WI38 (cell line): ENCODE data around the gene OR51E2.
"Not testable (repeated sequence)": the region's sequence is repeated elsewhere in the genome, so short reads cannot be mapped to it uniquely, and the experiment has no call there.

ENCODE experiments used
- H3K4me3 ChIP-seq: 2 replicates; pipeline ENCODE4 v1.5.1; 2011; ENCODE audit warnings: low read depth, mild to moderate bottlenecking, control low read depth, low read length
- TF ChIP-seq, protein P1 (sequence below): IDR thresholded peaks from 2 replicates; pipeline ENCODE4 v1.5.1; 2012; ENCODE audit warnings: low read depth, mild to moderate bottlenecking, control low read depth, low read length

OR51E2 gene, protein sequence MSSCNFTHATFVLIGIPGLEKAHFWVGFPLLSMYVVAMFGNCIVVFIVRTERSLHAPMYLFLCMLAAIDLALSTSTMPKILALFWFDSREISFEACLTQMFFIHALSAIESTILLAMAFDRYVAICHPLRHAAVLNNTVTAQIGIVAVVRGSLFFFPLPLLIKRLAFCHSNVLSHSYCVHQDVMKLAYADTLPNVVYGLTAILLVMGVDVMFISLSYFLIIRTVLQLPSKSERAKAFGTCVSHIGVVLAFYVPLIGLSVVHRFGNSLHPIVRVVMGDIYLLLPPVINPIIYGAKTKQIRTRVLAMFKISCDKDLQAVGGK

DNA sequence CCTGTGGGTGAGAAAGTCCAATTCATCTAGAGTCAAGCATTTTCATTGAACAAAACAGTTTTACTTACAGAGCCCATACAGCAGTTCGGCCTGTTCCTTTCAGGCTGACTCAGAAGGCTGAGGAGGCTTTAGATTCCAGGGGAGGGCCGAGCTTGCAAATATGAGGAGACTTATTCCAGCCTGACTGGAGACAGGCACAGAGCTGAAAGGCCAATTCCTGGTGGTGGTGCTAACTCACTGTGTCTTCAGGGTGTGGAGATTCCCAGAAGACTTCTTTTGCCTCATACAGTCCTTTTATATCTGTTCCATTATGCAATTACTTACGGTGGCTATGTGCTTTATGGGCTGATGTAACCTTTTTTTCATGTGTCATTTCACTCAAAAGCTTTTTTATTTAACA lies at the start of gene OR51E2:
Gene OR51E2, minus strand, starts transcription at position 269 of the 400 bp plus-strand sequence. CDS start 15,142 bp downstream, outside the sequence.
- peak within 1 kb of the TSS; percentile 49 for H3K4me3 ChIP-seq
- TF ChIP-seq, protein P1, sequence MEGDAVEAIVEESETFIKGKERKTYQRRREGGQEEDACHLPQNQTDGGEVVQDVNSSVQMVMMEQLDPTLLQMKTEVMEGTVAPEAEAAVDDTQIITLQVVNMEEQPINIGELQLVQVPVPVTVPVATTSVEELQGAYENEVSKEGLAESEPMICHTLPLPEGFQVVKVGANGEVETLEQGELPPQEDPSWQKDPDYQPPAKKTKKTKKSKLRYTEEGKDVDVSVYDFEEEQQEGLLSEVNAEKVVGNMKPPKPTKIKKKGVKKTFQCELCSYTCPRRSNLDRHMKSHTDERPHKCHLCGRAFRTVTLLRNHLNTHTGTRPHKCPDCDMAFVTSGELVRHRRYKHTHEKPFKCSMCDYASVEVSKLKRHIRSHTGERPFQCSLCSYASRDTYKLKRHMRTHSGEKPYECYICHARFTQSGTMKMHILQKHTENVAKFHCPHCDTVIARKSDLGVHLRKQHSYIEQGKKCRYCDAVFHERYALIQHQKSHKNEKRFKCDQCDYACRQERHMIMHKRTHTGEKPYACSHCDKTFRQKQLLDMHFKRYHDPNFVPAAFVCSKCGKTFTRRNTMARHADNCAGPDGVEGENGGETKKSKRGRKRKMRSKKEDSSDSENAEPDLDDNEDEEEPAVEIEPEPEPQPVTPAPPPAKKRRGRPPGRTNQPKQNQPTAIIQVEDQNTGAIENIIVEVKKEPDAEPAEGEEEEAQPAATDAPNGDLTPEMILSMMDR = no peak

DNA sequence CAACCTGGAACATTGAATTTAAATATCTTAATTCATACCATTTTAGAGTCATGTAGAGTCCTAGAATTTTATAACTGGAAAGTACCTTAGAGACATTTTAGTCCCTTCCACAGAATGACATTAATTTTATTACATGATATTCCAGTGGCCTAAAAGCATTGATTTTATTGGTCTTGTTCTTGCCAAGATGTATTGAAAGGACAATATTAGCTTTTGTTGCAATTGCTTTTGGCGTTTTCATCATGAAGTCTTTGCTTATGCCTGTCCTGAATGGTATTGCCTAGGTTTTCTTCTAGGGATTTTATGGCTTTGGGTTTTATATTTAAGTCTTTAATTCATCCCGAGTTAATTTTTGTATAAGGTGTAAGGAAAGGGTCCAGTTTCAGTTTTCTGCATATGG lies 43.1 kb upstream of the OR51E2 start:
- H3K4me3 ChIP-seq = no peak overlapping the region
- TF ChIP-seq, protein P1 = no peak

DNA sequence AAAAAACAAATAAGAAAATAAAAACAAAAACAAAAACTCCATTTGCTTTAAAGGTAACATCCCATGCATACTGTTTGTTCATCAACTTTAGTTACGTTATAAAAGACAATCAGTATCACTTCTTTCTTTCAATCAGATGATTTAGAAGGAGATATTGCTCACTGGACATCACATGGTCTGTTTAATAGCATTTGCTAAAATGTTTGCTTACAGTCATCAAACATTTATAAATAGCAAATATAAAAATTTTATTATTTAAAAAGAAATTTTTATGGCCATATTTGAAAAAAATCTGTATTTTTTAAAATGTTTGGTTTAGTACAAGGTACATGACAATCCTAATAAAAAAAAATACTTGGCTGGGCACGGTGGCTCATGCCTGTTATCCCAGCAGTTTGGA lies 29.5 kb upstream of the OR51E2 start:
- H3K4me3 ChIP-seq = no peak overlapping the region
- TF ChIP-seq, protein P1 = no peak

DNA sequence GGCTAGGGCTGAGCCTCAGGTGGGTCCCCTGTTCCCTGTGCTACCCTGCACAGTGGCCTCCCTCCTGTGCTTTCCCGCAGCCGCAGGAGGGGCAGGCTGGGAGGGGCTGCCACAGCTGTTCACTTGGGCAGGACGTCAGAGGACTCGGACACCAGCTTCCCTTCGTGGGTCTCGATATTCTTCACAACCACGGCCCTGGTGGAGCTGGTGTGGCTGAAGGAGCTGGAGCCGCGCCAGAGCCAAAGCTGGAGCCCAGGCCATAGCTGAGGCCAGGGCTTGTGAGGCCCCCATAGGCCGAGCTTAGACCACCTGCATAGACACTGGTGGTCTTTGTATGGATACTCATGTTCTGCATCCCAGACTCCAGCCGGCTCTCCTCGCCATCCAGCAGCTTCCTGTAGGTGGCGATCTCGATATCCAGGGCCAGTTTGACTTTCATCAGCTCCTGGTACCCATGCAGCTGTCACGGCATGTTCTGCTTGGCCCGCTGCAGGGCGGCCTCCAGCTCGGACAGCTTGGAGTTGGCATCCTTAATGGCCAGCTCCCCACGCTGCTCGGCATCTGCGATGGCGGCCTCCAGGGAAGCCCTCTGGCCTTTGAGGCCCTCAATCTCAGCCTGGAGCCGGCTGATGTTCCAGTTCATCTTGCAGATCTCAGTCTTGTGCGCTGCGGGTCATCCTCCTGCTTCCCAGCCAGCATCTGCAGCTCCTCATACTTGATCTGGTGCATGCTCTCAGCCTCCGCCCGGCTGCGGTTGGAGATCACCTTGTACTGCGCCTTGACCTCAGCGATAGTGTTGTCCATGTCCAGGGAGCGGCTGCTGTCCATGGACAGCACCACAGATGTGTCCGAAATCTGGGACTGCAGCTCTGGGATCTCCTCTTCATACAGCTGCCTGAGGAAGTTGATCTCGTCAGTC lies 25.2 kb upstream of the OR51E2 start:
- H3K4me3 ChIP-seq = not testable (repeated sequence)

DNA sequence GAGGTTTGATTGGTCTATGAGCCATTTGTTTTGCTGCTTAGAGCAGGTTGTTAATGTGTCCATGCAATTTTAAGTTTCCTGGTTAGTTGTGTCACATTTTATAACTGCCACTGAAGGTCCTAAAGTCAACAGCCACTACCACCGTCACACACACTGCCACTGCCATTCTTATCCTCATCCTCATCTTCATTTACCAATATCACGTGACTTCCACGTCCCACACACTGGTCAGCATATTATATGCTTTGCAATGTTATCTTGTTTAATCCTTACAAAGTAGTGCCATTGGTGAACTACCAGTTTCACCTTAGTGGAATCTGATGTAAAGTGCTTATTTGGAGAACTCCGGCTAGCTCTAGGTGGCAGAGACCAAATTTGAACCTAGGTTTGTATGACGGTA lies 16.6 kb upstream of the OR51E2 start:
- TF ChIP-seq, protein P1 = no peak
- H3K4me3 ChIP-seq = no peak overlapping the region

DNA sequence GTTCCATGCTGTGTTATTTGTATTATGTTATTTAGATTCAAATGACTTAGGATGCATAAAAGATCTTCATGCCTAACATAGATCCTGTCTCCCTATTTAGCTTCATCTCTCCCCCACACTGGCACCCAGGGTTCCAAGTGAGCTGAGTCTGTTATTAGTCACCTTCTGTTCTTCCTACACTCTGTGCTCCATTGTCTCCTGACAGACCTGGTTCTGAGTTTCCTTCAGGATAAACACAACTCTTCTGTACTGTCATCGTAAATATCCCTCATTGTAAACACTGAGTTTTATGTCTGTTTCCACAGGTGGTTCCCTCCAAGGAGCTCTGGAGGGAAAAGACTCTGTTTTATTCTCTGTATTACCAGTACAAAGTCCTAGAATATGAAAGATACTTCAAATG lies 15.6 kb upstream of the OR51E2 start:
- TF ChIP-seq, protein P1 = no peak

DNA sequence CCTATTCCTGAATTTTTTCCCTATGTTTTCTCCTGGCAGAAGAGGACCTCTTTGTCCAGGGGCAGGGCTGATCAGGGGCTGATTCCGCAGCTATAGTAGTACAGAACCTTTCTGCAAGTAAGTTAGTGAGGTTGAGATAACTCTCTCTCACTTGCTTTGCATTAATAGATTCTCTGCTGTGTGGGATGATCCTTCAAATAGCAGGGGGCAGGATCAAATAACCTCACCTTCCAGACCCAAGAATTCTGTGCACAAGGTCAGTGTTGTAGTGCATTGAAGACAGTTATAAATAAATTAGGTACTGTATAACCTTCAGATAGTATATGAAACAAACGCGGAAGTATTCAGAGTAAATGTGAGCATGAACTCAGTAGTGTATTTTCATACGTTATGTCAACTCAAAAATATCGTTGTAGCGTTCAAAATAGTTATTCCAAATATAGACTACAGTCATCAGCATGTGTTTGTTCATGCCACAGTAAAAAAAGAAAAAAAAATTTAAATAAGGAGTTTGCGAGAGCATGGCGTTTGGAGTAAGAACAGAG lies 7.2 kb upstream of the OR51E2 start:
- no peak overlapping the region for H3K4me3 ChIP-seq
- TF ChIP-seq, protein P1 = no peak

More for the DNA sequence above, 15.6 kb upstream of the OR51E2 start:
- H3K4me3 ChIP-seq = no peak overlapping the region
